NT2/D1 (cell line): ENCODE measurements around the gene ZNHIT1.

Experiments used
- SUZ12 ChIP-seq: IDR thresholded peaks from 2 replicates; pipeline ENCODE4 v1.6.1; 2011; ENCODE audit not compliant: insufficient read length, insufficient read depth; ENCODE audit errors: extremely low read depth
- YY1 ChIP-seq: IDR thresholded peaks from 2 replicates; pipeline ENCODE4 v1.6.1; 2011; ENCODE audit not compliant: insufficient read length, insufficient read depth
- ZNF274 ChIP-seq: IDR thresholded peaks from 2 replicates; pipeline ENCODE4 v1.6.1; 2011; ENCODE audit warnings: mild to moderate bottlenecking, low read depth, low read length

GRCh38 chr7:101174322-101174854 is 43.6 kb upstream of the ZNHIT1 start:
- TF ChIP-seq ZNF274 (no peak), YY1 (no peak), SUZ12 (no peak)
